ENCODE results near the gene CCK.

GRCh38 chr3:42224658-42225421 lies 41.1 kb downstream of the CCK start:
- TF ChIP-seq CTCF (conservative IDR thresholded peaks at IDR 0.05; ENCODE audit: low read depth in 2 of 2) (no peak), POLR2AphosphoS5 (IDR thresholded peaks at IDR 0.05; ENCODE audit: low read depth) (no peak), CREB1 (CRISPR knock-in tag; IDR thresholded peaks at IDR 0.05; ENCODE audit: low read depth) (no peak), NANOG (IDR thresholded peaks at IDR 0.05; ENCODE audit: borderline replicate concordance) (no peak), EZH2 (IDR thresholded peaks at IDR 0.05; ENCODE audit: low read depth, unreplicated experiment) (no peak)

All from GM23338 (cell line).